H1 (cell line): ENCODE measurements around the gene MREG.

Experiments
- BCL11A ChIP-seq, 2 experiments: IDR thresholded peaks; one replicate each; pipeline ENCODE4 v1.6.1; 2011; ENCODE audit warnings: low read depth in 2 of 2, low read length in 2 of 2, mild to moderate bottlenecking in 2 of 2
- BRCA1 ChIP-seq: IDR thresholded peaks from 2 replicates; pipeline ENCODE4 v1.6.1; 2012; ENCODE audit warnings: low read depth, low read length, improper control_type of control experiment
- EGR1 ChIP-seq: IDR thresholded peaks from 2 replicates; pipeline ENCODE4 v1.6.1; 2011; ENCODE audit warnings: low read depth, low read length, borderline replicate concordance
- POLR2AphosphoS5 ChIP-seq: IDR thresholded peaks from 2 replicates; pipeline ENCODE4 v1.6.1; 2011; ENCODE audit warnings: low read depth, low read length
- RXRA ChIP-seq: IDR thresholded peaks from 2 replicates; pipeline ENCODE4 v1.6.1; 2011; ENCODE audit warnings: low read depth, mild to moderate bottlenecking, low read length, moderate library complexity; ENCODE audit not compliant: insufficient read depth
- SP1 ChIP-seq: IDR thresholded peaks from 2 replicates; pipeline ENCODE4 v1.6.1; 2011; ENCODE audit warnings: low read depth, low read length
- TF ChIP-seq, protein P1 (sequence below), 3 experiments: IDR thresholded peaks; 1 replicate in 2 of 3; 2 replicates in 1 of 3; pipeline versions ENCODE4 v1.5.1 to v1.6.1; 2011; ENCODE audit warnings: low read length in 3 of 3, mild to moderate bottlenecking in 3 of 3, inconsistent platforms in 2 of 3, low read depth in 1 of 3, moderate library complexity in 1 of 3; ENCODE audit not compliant: insufficient read depth in 1 of 3; ENCODE audit errors: control extremely low read depth in 1 of 3

DNA sequence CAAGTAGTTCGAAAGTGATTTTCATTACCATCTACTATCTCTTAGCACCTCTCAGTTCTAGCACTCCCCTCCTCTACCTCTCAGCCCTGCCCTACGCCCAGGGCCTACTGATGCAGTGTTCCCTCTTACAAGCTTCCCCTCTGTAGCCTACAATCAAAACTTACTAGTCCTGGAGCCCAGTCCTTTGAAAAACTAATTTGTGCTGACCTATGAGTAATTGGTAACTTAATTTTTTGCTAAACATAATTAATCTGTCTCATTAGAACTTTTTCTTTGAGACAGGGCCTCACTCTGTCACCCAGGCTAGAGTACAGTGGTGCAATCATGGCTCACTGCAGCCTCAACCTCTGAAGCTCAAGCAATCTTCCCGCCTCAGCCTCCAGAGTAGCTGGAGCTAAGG is 44.9 kb downstream of the MREG start:
- TF ChIP-seq EGR1, result no peak
- no peak for TF ChIP-seq BRCA1
- no peak for TF ChIP-seq SP1
- TF ChIP-seq, protein P1, sequence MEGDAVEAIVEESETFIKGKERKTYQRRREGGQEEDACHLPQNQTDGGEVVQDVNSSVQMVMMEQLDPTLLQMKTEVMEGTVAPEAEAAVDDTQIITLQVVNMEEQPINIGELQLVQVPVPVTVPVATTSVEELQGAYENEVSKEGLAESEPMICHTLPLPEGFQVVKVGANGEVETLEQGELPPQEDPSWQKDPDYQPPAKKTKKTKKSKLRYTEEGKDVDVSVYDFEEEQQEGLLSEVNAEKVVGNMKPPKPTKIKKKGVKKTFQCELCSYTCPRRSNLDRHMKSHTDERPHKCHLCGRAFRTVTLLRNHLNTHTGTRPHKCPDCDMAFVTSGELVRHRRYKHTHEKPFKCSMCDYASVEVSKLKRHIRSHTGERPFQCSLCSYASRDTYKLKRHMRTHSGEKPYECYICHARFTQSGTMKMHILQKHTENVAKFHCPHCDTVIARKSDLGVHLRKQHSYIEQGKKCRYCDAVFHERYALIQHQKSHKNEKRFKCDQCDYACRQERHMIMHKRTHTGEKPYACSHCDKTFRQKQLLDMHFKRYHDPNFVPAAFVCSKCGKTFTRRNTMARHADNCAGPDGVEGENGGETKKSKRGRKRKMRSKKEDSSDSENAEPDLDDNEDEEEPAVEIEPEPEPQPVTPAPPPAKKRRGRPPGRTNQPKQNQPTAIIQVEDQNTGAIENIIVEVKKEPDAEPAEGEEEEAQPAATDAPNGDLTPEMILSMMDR (IDR thresholded peaks at IDR 0.05; ENCODE audit: control extremely low read depth in 1 of 3, insufficient read depth in 1 of 3, low read depth in 1 of 3, low read length in 3 of 3), result no peak
- no peak for TF ChIP-seq BCL11A (IDR thresholded peaks at IDR 0.05; ENCODE audit: low read depth in 2 of 2, low read length in 2 of 2)
- no peak for TF ChIP-seq RXRA
- no peak for TF ChIP-seq POLR2AphosphoS5
